Measurements from ENCODE around the gene TARS1. TPM values are rescaled to one million over a fixed set of nuclear protein-coding genes. Genes with fewer than 3 reads are reported as not detected.

Gene TARS1
- total RNA-seq, 2 experiments from 2014 or later = 101 to 105 TPM

DNA sequence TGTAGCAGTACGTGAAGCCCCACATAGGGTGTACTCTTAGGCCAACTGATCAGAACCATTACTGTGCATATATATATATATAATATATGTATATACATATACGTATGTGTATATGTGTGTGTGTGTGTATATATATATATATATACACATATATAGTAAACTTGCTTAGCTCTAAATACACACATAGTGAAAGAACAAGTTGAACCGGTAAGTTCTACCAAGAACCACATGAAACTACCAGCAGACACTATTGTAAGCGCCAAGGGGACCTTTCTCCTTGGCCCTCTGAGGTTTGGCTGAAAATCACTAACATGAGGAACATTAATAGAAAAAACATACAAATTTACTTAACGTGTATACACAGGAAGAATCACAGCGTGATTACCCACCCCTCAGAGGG is 1.8 kb upstream of the TARS1 start:
- no peak for DNase-seq (ENCODE audit: low spot score)
- peaks cover 15% of the 10 kb centered on the region for H3K4me1 ChIP-seq (ENCODE audit: insufficient read depth, low read length, poor library complexity, severe bottlenecking)
- H2AFZ ChIP-seq (ENCODE audit: low read length) = no peak overlapping the region
- H3K27ac ChIP-seq (ENCODE audit: low read depth, low read length, poor library complexity, severe bottlenecking) = no peak overlapping the region
- peaks cover 2% of the 10 kb centered on the region; the same call in 1 of the 2 replicates for H3K36me3 ChIP-seq (ENCODE audit: insufficient read depth, low read length)
- POLR2A ChIA-PET = interaction anchor here (0.5 kb wide), 1 partner anchor 914 kb away, joined by 4 read pairs; no protein-coding TSS in a partner anchor
- intact Hi-C loops (cut with micrococcal nuclease; ENCODE audit: unreplicated experiment) = loop anchor here (5.0 kb wide), 1 partner anchor 1028 kb away; no protein-coding TSS in a partner anchor
- no peaks in the 10 kb centered on the region for H3K9me2 ChIP-seq (ENCODE audit: insufficient read depth, low read length)
- H4K20me1 ChIP-seq (ENCODE audit: insufficient read depth, low read length) = peaks cover 12% of the 10 kb centered on the region; the same call in 1 of the 2 replicates
- H3K9me3 ChIP-seq (ENCODE audit: low read length) = no peaks in the 10 kb centered on the region
- CTCF ChIA-PET (ENCODE audit: unreplicated experiment) = no interaction called here
- no peak overlapping the region for H3K4me2 ChIP-seq (ENCODE audit: low read length)
- BruUV-seq (replicated peaks) = no TSS peak
- H3K4me3 ChIP-seq (ENCODE audit: low read depth, low read length, poor library complexity, severe bottlenecking) = no peak overlapping the region
- no peak for TF ChIP-seq EZH2phosphoT487 (IDR thresholded peaks at IDR 0.05; ENCODE audit: borderline replicate concordance, low read depth, low read length)
- TF ChIP-seq, protein P1, sequence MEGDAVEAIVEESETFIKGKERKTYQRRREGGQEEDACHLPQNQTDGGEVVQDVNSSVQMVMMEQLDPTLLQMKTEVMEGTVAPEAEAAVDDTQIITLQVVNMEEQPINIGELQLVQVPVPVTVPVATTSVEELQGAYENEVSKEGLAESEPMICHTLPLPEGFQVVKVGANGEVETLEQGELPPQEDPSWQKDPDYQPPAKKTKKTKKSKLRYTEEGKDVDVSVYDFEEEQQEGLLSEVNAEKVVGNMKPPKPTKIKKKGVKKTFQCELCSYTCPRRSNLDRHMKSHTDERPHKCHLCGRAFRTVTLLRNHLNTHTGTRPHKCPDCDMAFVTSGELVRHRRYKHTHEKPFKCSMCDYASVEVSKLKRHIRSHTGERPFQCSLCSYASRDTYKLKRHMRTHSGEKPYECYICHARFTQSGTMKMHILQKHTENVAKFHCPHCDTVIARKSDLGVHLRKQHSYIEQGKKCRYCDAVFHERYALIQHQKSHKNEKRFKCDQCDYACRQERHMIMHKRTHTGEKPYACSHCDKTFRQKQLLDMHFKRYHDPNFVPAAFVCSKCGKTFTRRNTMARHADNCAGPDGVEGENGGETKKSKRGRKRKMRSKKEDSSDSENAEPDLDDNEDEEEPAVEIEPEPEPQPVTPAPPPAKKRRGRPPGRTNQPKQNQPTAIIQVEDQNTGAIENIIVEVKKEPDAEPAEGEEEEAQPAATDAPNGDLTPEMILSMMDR (conservative IDR thresholded peaks at IDR 0.05; ENCODE audit: low read length) = no peak
- H3K79me2 ChIP-seq (ENCODE audit: insufficient read depth, low read depth, low read length) = peaks cover 27% of the 10 kb centered on the region

DNA sequence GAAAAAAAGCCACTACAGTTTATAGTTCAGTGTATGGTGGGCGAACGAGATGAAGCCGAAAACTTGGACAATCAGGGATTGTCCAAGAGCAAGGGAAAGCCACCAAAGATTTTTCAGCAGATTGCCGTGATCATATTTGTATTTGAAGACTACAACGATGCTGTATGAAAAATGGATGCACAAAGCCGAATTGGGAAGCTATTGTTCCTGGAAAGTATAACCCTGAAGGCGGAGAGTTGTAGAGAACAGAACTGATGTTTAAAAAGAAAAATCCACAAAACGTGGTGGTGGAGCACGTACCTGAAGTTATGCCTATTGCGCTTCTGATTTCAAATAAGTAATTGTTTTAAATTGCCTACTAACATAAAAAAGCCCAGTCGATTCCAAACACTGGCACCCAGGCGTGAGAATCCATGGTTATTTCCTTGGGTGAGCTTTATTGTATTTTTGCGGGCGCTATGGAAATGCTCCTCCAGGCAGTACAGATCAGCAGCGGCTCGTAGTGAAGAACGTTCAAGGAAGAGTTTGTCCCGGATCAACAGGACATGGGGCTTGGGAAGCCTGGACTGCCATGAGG is 772 bp upstream of the TARS1 start:
- no peak for TF ChIP-seq EZH2phosphoT487 (IDR thresholded peaks at IDR 0.05; ENCODE audit: borderline replicate concordance, low read depth, low read length)
- TF ChIP-seq, protein P1 (conservative IDR thresholded peaks at IDR 0.05; ENCODE audit: low read length) = no peak
- peaks cover 34% of the 10 kb centered on the region for H3K79me2 ChIP-seq (ENCODE audit: insufficient read depth, low read depth, low read length)
- peak overlapping the region; percentile 84 for H3K4me3 ChIP-seq (ENCODE audit: low read depth, low read length, poor library complexity, severe bottlenecking)
- H3K27ac ChIP-seq (ENCODE audit: low read depth, low read length, poor library complexity, severe bottlenecking) = no peak overlapping the region
- peaks cover 15% of the 10 kb centered on the region for H3K4me1 ChIP-seq (ENCODE audit: insufficient read depth, low read length, poor library complexity, severe bottlenecking)
- H3K36me3 ChIP-seq (ENCODE audit: insufficient read depth, low read length) = peaks cover 12% of the 10 kb centered on the region
- no peak for DNase-seq (ENCODE audit: low spot score)
- ChIA-PET POLR2A (no interaction called here), CTCF (ENCODE audit: unreplicated experiment) (no interaction called here)
- H3K9me3 ChIP-seq (ENCODE audit: low read length) = no peaks in the 10 kb centered on the region
- no peaks in the 10 kb centered on the region for H3K9me2 ChIP-seq (ENCODE audit: insufficient read depth, low read length)
- H3K4me2 ChIP-seq (ENCODE audit: low read length) = peak overlapping the region; percentile 100
- peaks cover 19% of the 10 kb centered on the region; the same call in 1 of the 2 replicates for H4K20me1 ChIP-seq (ENCODE audit: insufficient read depth, low read length)
- BruUV-seq (replicated peaks) = TSS peak; percentile 77
- H2AFZ ChIP-seq (ENCODE audit: low read length) = peak overlapping the region; percentile 83
- intact Hi-C loops (cut with micrococcal nuclease; ENCODE audit: unreplicated experiment) = loop anchor here (5.0 to 10.0 kb wide), 5 partner anchors 565 to 1905 kb away; partner anchors contain the start of genes AMACR, BRIX1, C5orf22 and DROSHA
